SK-N-SH treated with all-trans-retinoic acid at 6 μM for 48 hours (cell line): ENCODE data around the gene GFRAL.

Experiments
- ARNTL ChIP-seq: fragments of 450-650 bp; formaldehyde crosslinking; IDR thresholded peaks from 2 replicates; pipeline ENCODE4 v1.5.0; 2020; ENCODE audit warnings: low read depth, mild to moderate bottlenecking, moderate library complexity, borderline replicate concordance
- CREB5 ChIP-seq: fragments of 250-450 bp; sonication (Bioruptor Pico); IDR thresholded peaks from 2 replicates; pipeline ENCODE4 v1.5.1; 2020; ENCODE audit warnings: low read depth, mild to moderate bottlenecking, moderate library complexity
- GLIS3 ChIP-seq: fragments of 250-450 bp; sonication (Bioruptor Pico); IDR thresholded peaks from 2 replicates; pipeline ENCODE4 v1.5.0; 2020; ENCODE audit warnings: mild to moderate bottlenecking, moderate library complexity
- PPARA ChIP-seq: fragments of 250-450 bp; sonication (Bioruptor Pico); IDR thresholded peaks from 2 replicates; pipeline ENCODE4 v1.5.0; 2020; ENCODE audit warnings: mild to moderate bottlenecking, borderline replicate concordance
- SNAI2 ChIP-seq: fragments of 250-450 bp; sonication (Bioruptor Pico); IDR thresholded peaks from 2 replicates; pipeline ENCODE4 v1.5.0; 2020; ENCODE audit warnings: mild to moderate bottlenecking, moderate library complexity
- TOX ChIP-seq: fragments of 250-450 bp; sonication (Bioruptor Pico); IDR thresholded peaks from 2 replicates; pipeline ENCODE4 v1.8.0; 2021; ENCODE audit warnings: mild to moderate bottlenecking, moderate library complexity, borderline replicate concordance
- ZNF8 ChIP-seq: fragments of 450-650 bp; formaldehyde crosslinking; IDR thresholded peaks from 2 replicates; pipeline ENCODE4 v1.5.0; 2020; ENCODE audit warnings: mild to moderate bottlenecking, moderate library complexity
- TF ChIP-seq, protein P1 (sequence below): fragments of 250-450 bp; sonication (Bioruptor Pico); IDR thresholded peaks from 2 replicates; pipeline ENCODE4 v1.8.0; 2020; ENCODE audit warnings: mild to moderate bottlenecking, moderate library complexity, borderline replicate concordance

DNA sequence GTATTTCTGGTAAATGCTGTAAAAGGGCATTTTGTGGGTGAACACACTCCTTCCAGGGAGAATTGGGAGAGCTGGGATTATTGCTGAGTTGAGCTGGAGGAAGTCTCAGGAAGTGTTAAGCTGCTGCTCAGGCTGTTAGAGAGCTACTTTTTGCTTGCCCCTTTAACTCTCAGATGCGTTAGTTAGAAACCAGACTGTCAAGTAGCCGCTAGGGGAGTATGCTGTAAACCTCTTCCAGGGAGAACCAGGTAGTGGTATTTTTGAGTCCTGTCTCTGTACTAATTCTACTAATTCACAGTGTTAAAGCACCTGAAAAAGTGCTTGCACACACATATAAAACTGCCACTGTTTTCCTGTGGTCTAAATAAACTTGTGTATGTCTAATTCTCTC lies 6.6 kb upstream of the GFRAL start:
- TF ChIP-seq, protein P1, sequence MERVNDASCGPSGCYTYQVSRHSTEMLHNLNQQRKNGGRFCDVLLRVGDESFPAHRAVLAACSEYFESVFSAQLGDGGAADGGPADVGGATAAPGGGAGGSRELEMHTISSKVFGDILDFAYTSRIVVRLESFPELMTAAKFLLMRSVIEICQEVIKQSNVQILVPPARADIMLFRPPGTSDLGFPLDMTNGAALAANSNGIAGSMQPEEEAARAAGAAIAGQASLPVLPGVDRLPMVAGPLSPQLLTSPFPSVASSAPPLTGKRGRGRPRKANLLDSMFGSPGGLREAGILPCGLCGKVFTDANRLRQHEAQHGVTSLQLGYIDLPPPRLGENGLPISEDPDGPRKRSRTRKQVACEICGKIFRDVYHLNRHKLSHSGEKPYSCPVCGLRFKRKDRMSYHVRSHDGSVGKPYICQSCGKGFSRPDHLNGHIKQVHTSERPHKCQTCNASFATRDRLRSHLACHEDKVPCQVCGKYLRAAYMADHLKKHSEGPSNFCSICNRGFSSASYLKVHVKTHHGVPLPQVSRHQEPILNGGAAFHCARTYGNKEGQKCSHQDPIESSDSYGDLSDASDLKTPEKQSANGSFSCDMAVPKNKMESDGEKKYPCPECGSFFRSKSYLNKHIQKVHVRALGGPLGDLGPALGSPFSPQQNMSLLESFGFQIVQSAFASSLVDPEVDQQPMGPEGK (CRISPR knock-in tag): no peak
- TF ChIP-seq CREB5 (CRISPR knock-in tag) (no peak), SNAI2 (CRISPR knock-in tag) (no peak), ZNF8 (CRISPR knock-in tag) (no peak), ARNTL (CRISPR knock-in tag) (no peak), GLIS3 (CRISPR knock-in tag) (no peak), PPARA (CRISPR knock-in tag) (no peak), TOX (CRISPR knock-in tag) (no peak)
